Right lobe of liver (tissue), 6 donors: Measurements from ENCODE around the gene RTF1. TPM values are rescaled to one million over a fixed set of nuclear protein-coding genes. Genes with fewer than 3 reads are reported as not detected.

Experiments
- ATAC-seq, 4 donors: fragments of 200-7000 bp; cut with Tn5 transposase; one replicate each; pipeline ENCODE4 v1.9.1; 2020; ENCODE audit warnings: mild to moderate bottlenecking in 4 of 4, moderate library complexity in 4 of 4
- DNase-seq, 3 donors: peaks; one replicate each; pipeline ENCODE4 v3.0.0-alpha.2; 2020
- H3K27ac ChIP-seq, 3 donors: fragments of 200-600 bp; one replicate each; pipeline ENCODE4 v1.8.0; 2022
- H3K27me3 ChIP-seq, 2 donors: fragments of 200-600 bp; one replicate each; pipeline ENCODE4 v1.8.0; 2022
- H3K36me3 ChIP-seq, 4 donors: fragments of 200-600 bp; sonication (generic) in 1 of 4; one replicate each; pipeline versions ENCODE4 v1.5.1 to v1.8.0; 2017 to 2022; ENCODE audit warnings: control low read depth in 1 of 4
- H3K4me1 ChIP-seq, 4 donors: fragments of 200-600 bp; sonication (generic) in 1 of 4; one replicate each; pipeline versions ENCODE4 v1.5.1 to v1.8.0; 2017 to 2022; ENCODE audit warnings: control low read depth in 1 of 4
- H3K4me3 ChIP-seq, 3 donors: fragments of 200-600 bp; one replicate each; pipeline ENCODE4 v1.8.0; 2022
- H3K9me3 ChIP-seq, 4 donors: fragments of 200-600 bp; sonication (generic) in 1 of 4; one replicate each; pipeline versions ENCODE4 v1.5.1 to v1.8.0; 2017 to 2022; ENCODE audit warnings: control low read depth in 1 of 4
- CTCF ChIP-seq, 4 donors: fragments of 200-600 bp in 3 of 4; fragments of 450-650 bp in 1 of 4; IDR thresholded peaks; one replicate each; pipeline versions ENCODE4 v1.5.1 to v1.8.0; 2016 to 2022; ENCODE audit warnings: antibody characterized with exemption in 4 of 4, mild to moderate bottlenecking in 2 of 4
- POLR2A ChIP-seq: fragments of 450-650 bp; IDR thresholded peaks from one replicate; pipeline ENCODE4 v1.6.1; 2017; ENCODE audit warnings: antibody characterized with exemption, mild to moderate bottlenecking
- WGBS: methylation state at CpG from one replicate; pipeline ENCODE4 v1.1.6; 2018; ENCODE audit warnings: low coverage, low lambda C conversion rate; ENCODE audit not compliant: insufficient coverage; ENCODE audit errors: missing lambda C conversion rate; 5-methylcytosine and 5-hydroxymethylcytosine counted together
- intact Hi-C, 2 donors: fragments of 100-400 bp; cut with DNase I; formaldehyde crosslinking; loops; one replicate each; pipeline versions ENCODE4 v1.11.2 to v1.14.1; 2022
- total RNA-seq, 6 experiments: library from RNA; depleted of rRNA in 2 of 6; stranded (reverse); fragments of >200 nt in 2 of 6; fragmentation: NEBNext Ultra II Directional in 3 of 6; extraction: Animal tissue kit (Norgen Biotek cat#: 25700) in 3 of 6; gene quantifications; one replicate each; pipeline versions ENCODE4 v1.1.0 to v1.2.4, GENCODE V29; 2016 to 2023
- donor health status: DM: no; HTN: yes; CAD: no.
- donor health status: DM: no; HTN: no; CAD: no.
- donor health status: DM: no; HTN: no; CAD: no.
- donor health status: DM: no; HTN: yes; CAD: no.
- donor health status: DM: no; HTN: yes; CAD: no.

The RTF1 gene
- total RNA-seq, 6 experiments from 2014 or later = 10.5 to 21.5 (median 14.2) TPM

- Histone ChIP-seq H3K4me3 (no peak overlapping the region), H3K27me3 (no peaks in the 10 kb centered on the region), H3K9me3 (no peaks in the 10 kb centered on the region), H3K27ac (no peak overlapping the region), H3K36me3 (no peaks in the 10 kb centered on the region), H3K4me1 (peaks cover 0 to 2% (median 0%) of the 10 kb centered on the region in 4 donors)
- ATAC-seq (no peak), DNase-seq (peak in 1 of 3 donors; percentile 22)
- no peak for TF ChIP-seq CTCF (IDR thresholded peaks at IDR 0.05)
- no peak for TF ChIP-seq POLR2A
- WGBS = 68% methylated on average over 2 of the region's 2 CpGs
- intact Hi-C loops = no loop called here
These were observed 70.9 kb downstream of the RTF1 start for GRCh38 chr15:41487802-41488201.

GRCh38 chr15:41489641-41490040 is 72.7 kb downstream of the RTF1 start:
- H3K36me3 ChIP-seq = no peaks in the 10 kb centered on the region
- no peak overlapping the region for H3K27ac ChIP-seq
- peaks cover 0 to 14% (median 0%) of the 10 kb centered on the region in 4 donors for H3K4me1 ChIP-seq
- TF ChIP-seq POLR2A (no peak), CTCF (IDR thresholded peaks at IDR 0.05) (no peak)
- intact Hi-C loops = no loop called here
- H3K27me3 ChIP-seq = no peaks in the 10 kb centered on the region
- 87% methylated on average over 2 of the region's 2 CpGs for WGBS
- ATAC-seq (no peak), DNase-seq (no peak)
- H3K9me3 ChIP-seq = no peaks in the 10 kb centered on the region
- no peak overlapping the region for H3K4me3 ChIP-seq

GRCh38 chr15:41490355-41490754 is 73.5 kb downstream of the RTF1 start:
- H3K4me1 ChIP-seq = peaks cover 0 to 21% (median 0%) of the 10 kb centered on the region in 4 donors
- H3K27ac ChIP-seq = no peak overlapping the region
- no peak overlapping the region for H3K4me3 ChIP-seq
- H3K9me3 ChIP-seq = no peaks in the 10 kb centered on the region
- H3K36me3 ChIP-seq = no peaks in the 10 kb centered on the region
- intact Hi-C loops = no loop called here
- no peak for DNase-seq
- 51% methylated on average over 4 of the region's 4 CpGs for WGBS
- TF ChIP-seq CTCF (IDR thresholded peaks at IDR 0.05) (no peak), POLR2A (no peak)
- ATAC-seq = no peak
- no peaks in the 10 kb centered on the region for H3K27me3 ChIP-seq

GRCh38 chr15:41491889-41492288 is 75.0 kb downstream of the RTF1 start:
- no peak for TF ChIP-seq POLR2A
- no peak for TF ChIP-seq CTCF (IDR thresholded peaks at IDR 0.05)
- Histone ChIP-seq H3K27me3 (no peaks in the 10 kb centered on the region), H3K27ac (no peak overlapping the region), H3K4me3 (no peak overlapping the region), H3K36me3 (no peaks in the 10 kb centered on the region), H3K9me3 (no peaks in the 10 kb centered on the region), H3K4me1 (peaks cover 0 to 27% (median 2%) of the 10 kb centered on the region in 4 donors)
- DNase-seq (no peak), ATAC-seq (no peak)
- WGBS = 85% methylated on average over 3 of the region's 4 CpGs
- intact Hi-C loops = no loop called here
